Measurements from ENCODE around the gene FBXW7. TPM values are rescaled to one million over a fixed set of nuclear protein-coding genes. Genes with fewer than 3 reads are reported as not detected.
"Not testable (repeated sequence)": the region's sequence is repeated elsewhere in the genome, so short reads cannot be mapped to it uniquely, and the experiment has no call there.

FBXW7 gene
- total RNA-seq, 1 donor from 2014 or later: 37.8 TPM

- H3K36me3 Mint-ChIP-seq (ENCODE audit: low read depth): no peaks in the 10 kb centered on the region
- no peak overlapping the region for H3K4me3 Mint-ChIP-seq (ENCODE audit: low read depth)
- DNase-seq (ENCODE audit: low spot score): no peak
- H3K4me1 Mint-ChIP-seq (ENCODE audit: low read depth): peaks cover 12% of the 10 kb centered on the region
- no peak overlapping the region for H3K27ac Mint-ChIP-seq
- intact Hi-C loops (cut with micrococcal nuclease): no loop called here
- H3K27me3 Mint-ChIP-seq (ENCODE audit: low read depth): peaks cover 1% of the 10 kb centered on the region
- H3K9me3 Mint-ChIP-seq: no peaks in the 10 kb centered on the region
Observed at GRCh38 chr4:152565333-152565732, 29.4 kb upstream of the FBXW7 start.

- DNase-seq (ENCODE audit: low spot score): no peak
- H3K4me1 Mint-ChIP-seq (ENCODE audit: low read depth): peaks cover 12% of the 10 kb centered on the region
- intact Hi-C loops (cut with micrococcal nuclease): no loop called here
- H3K27ac Mint-ChIP-seq: no peak overlapping the region
- H3K4me3 Mint-ChIP-seq (ENCODE audit: low read depth): no peak overlapping the region
- peaks cover 1% of the 10 kb centered on the region for H3K27me3 Mint-ChIP-seq (ENCODE audit: low read depth)
- no peaks in the 10 kb centered on the region for H3K36me3 Mint-ChIP-seq (ENCODE audit: low read depth)
- no peaks in the 10 kb centered on the region for H3K9me3 Mint-ChIP-seq
Observed at GRCh38 chr4:152564336-152564735, 28.4 kb upstream of the FBXW7 start.

GRCh38 chr4:152563209-152563608, 27.3 kb upstream of the FBXW7 start:
- H3K4me3 Mint-ChIP-seq (ENCODE audit: low read depth): no peak overlapping the region
- H3K27me3 Mint-ChIP-seq (ENCODE audit: low read depth): peaks cover 1% of the 10 kb centered on the region
- peaks cover 12% of the 10 kb centered on the region for H3K4me1 Mint-ChIP-seq (ENCODE audit: low read depth)
- no peak for DNase-seq (ENCODE audit: low spot score)
- intact Hi-C loops (cut with micrococcal nuclease): no loop called here
- no peaks in the 10 kb centered on the region for H3K36me3 Mint-ChIP-seq (ENCODE audit: low read depth)
- H3K9me3 Mint-ChIP-seq: no peaks in the 10 kb centered on the region
- no peak overlapping the region for H3K27ac Mint-ChIP-seq

GRCh38 chr4:152559641-152560040, 23.7 kb upstream of the FBXW7 start:
- Mint-ChIP-seq H3K9me3 (no peaks in the 10 kb centered on the region), H3K27ac (no peak overlapping the region), H3K4me1 (ENCODE audit: low read depth) (peaks cover 31% of the 10 kb centered on the region), H3K36me3 (ENCODE audit: low read depth) (no peaks in the 10 kb centered on the region), H3K4me3 (ENCODE audit: low read depth) (no peak overlapping the region), H3K27me3 (ENCODE audit: low read depth) (peaks cover 1% of the 10 kb centered on the region)
- DNase-seq (ENCODE audit: low spot score): no peak
- intact Hi-C loops (cut with micrococcal nuclease): no loop called here

- Mint-ChIP-seq H3K4me1 (ENCODE audit: low read depth) (peaks cover 35% of the 10 kb centered on the region), H3K36me3 (ENCODE audit: low read depth) (no peaks in the 10 kb centered on the region), H3K9me3 (no peaks in the 10 kb centered on the region), H3K27me3 (ENCODE audit: low read depth) (peaks cover 1% of the 10 kb centered on the region), H3K4me3 (ENCODE audit: low read depth) (no peak overlapping the region), H3K27ac (no peak overlapping the region)
- intact Hi-C loops (cut with micrococcal nuclease): no loop called here
- DNase-seq (ENCODE audit: low spot score): no peak
Observed at GRCh38 chr4:152558396-152558795, 22.5 kb upstream of the FBXW7 start.

- H3K4me1 Mint-ChIP-seq (ENCODE audit: low read depth): peaks cover 36% of the 10 kb centered on the region
- H3K4me3 Mint-ChIP-seq (ENCODE audit: low read depth): no peak overlapping the region
- H3K9me3 Mint-ChIP-seq: no peaks in the 10 kb centered on the region
- intact Hi-C loops (cut with micrococcal nuclease): no loop called here
- H3K27me3 Mint-ChIP-seq (ENCODE audit: low read depth): peaks cover 1% of the 10 kb centered on the region
- no peaks in the 10 kb centered on the region for H3K36me3 Mint-ChIP-seq (ENCODE audit: low read depth)
- no peak overlapping the region for H3K27ac Mint-ChIP-seq
- no peak for DNase-seq (ENCODE audit: low spot score)
Observed at GRCh38 chr4:152556834-152557233, 20.9 kb upstream of the FBXW7 start.

GRCh38 chr4:152556283-152556682, 20.4 kb upstream of the FBXW7 start:
- H3K4me1 Mint-ChIP-seq (ENCODE audit: low read depth): peaks cover 36% of the 10 kb centered on the region
- no peaks in the 10 kb centered on the region for H3K9me3 Mint-ChIP-seq
- H3K27ac Mint-ChIP-seq: peak overlapping the region; percentile 65
- H3K27me3 Mint-ChIP-seq (ENCODE audit: low read depth): peaks cover 1% of the 10 kb centered on the region
- H3K36me3 Mint-ChIP-seq (ENCODE audit: low read depth): no peaks in the 10 kb centered on the region
- no peak overlapping the region for H3K4me3 Mint-ChIP-seq (ENCODE audit: low read depth)
- DNase-seq (ENCODE audit: low spot score): no peak
- intact Hi-C loops (cut with micrococcal nuclease): no loop called here

- no peaks in the 10 kb centered on the region for H3K27me3 Mint-ChIP-seq (ENCODE audit: low read depth)
- no peak overlapping the region for H3K4me3 Mint-ChIP-seq (ENCODE audit: low read depth)
- peak overlapping the region; percentile 96 for H3K27ac Mint-ChIP-seq
- H3K4me1 Mint-ChIP-seq (ENCODE audit: low read depth): peaks cover 36% of the 10 kb centered on the region
- no peak for DNase-seq (ENCODE audit: low spot score)
- no peaks in the 10 kb centered on the region for H3K36me3 Mint-ChIP-seq (ENCODE audit: low read depth)
- no peaks in the 10 kb centered on the region for H3K9me3 Mint-ChIP-seq
- intact Hi-C loops (cut with micrococcal nuclease): loop anchor here (1.0 kb wide), 2 partner anchors 18 to 69 kb away; partner anchors contain the start of gene FBXW7
Observed at GRCh38 chr4:152554742-152555141, 18.9 kb upstream of the FBXW7 start.

- H3K36me3 Mint-ChIP-seq (ENCODE audit: low read depth); H3K27me3 Mint-ChIP-seq (ENCODE audit: low read depth); H3K9me3 Mint-ChIP-seq; intact Hi-C loops (cut with micrococcal nuclease); H3K27ac Mint-ChIP-seq; H3K4me3 Mint-ChIP-seq (ENCODE audit: low read depth); DNase-seq (ENCODE audit: low spot score): not testable (repeated sequence)
- peaks cover 26% of the 10 kb centered on the region for H3K4me1 Mint-ChIP-seq (ENCODE audit: low read depth)
Observed at GRCh38 chr4:152550687-152551086, 14.8 kb upstream of the FBXW7 start.

- DNase-seq (ENCODE audit: low spot score): no peak
- H3K36me3 Mint-ChIP-seq (ENCODE audit: low read depth): peaks cover 16% of the 10 kb centered on the region
- no peaks in the 10 kb centered on the region for H3K9me3 Mint-ChIP-seq
- H3K27ac Mint-ChIP-seq: no peak overlapping the region
- no peak overlapping the region for H3K4me3 Mint-ChIP-seq (ENCODE audit: low read depth)
- intact Hi-C loops (cut with micrococcal nuclease): no loop called here
- H3K27me3 Mint-ChIP-seq (ENCODE audit: low read depth): no peaks in the 10 kb centered on the region
- H3K4me1 Mint-ChIP-seq (ENCODE audit: low read depth): peaks cover 4% of the 10 kb centered on the region
Observed at GRCh38 chr4:152545088-152545487, 9.2 kb upstream of the FBXW7 start.

- H3K4me1 Mint-ChIP-seq (ENCODE audit: low read depth); H3K4me3 Mint-ChIP-seq (ENCODE audit: low read depth); H3K27ac Mint-ChIP-seq; intact Hi-C loops (cut with micrococcal nuclease); DNase-seq (ENCODE audit: low spot score); H3K27me3 Mint-ChIP-seq (ENCODE audit: low read depth); H3K9me3 Mint-ChIP-seq: not testable (repeated sequence)
- H3K36me3 Mint-ChIP-seq (ENCODE audit: low read depth): peaks cover 20% of the 10 kb centered on the region
Observed at GRCh38 chr4:152544533-152544932, 8.6 kb upstream of the FBXW7 start.

- H3K4me1 Mint-ChIP-seq (ENCODE audit: low read depth): peaks cover 25% of the 10 kb centered on the region
- no peak for DNase-seq (ENCODE audit: low spot score)
- no peaks in the 10 kb centered on the region for H3K9me3 Mint-ChIP-seq
- H3K27me3 Mint-ChIP-seq (ENCODE audit: low read depth): no peaks in the 10 kb centered on the region
- peaks cover 39% of the 10 kb centered on the region for H3K36me3 Mint-ChIP-seq (ENCODE audit: low read depth)
- H3K4me3 Mint-ChIP-seq (ENCODE audit: low read depth): no peak overlapping the region
- no peak overlapping the region for H3K27ac Mint-ChIP-seq
- intact Hi-C loops (cut with micrococcal nuclease): no loop called here
Observed at GRCh38 chr4:152540941-152541340, 5.0 kb upstream of the FBXW7 start.

GRCh38 chr4:152540293-152540674, 4.4 kb upstream of the FBXW7 start:
- Mint-ChIP-seq H3K36me3 (ENCODE audit: low read depth) (peaks cover 39% of the 10 kb centered on the region), H3K4me3 (ENCODE audit: low read depth) (no peak overlapping the region), H3K27me3 (ENCODE audit: low read depth) (no peaks in the 10 kb centered on the region), H3K4me1 (ENCODE audit: low read depth) (peaks cover 25% of the 10 kb centered on the region), H3K27ac (no peak overlapping the region), H3K9me3 (no peaks in the 10 kb centered on the region)
- DNase-seq (ENCODE audit: low spot score): no peak
- intact Hi-C loops (cut with micrococcal nuclease): no loop called here

All from activated T-helper 2 cell treated with anti-CD3 and anti-CD28 coated beads, Interferon-gamma antibody, Interleukin-2, Interleukin-4, amounts not matched to agents 10 μg/mL and 5 μg/mL and 100 μg/mL, durations not matched to agents 14 hours and 24 hours and 36 hours (primary cell).